IMR-90 (cell line): ENCODE data around the gene EVI5. TPM values are rescaled to one million over a fixed set of nuclear protein-coding genes. Genes with fewer than 3 reads are reported as not detected.

Experiments
- ATAC-seq: fragments of 200-7000 bp; cut with Tn5 transposase; 2 replicates; pipeline ENCODE4 v1.9.1; 2020; ENCODE audit warnings: low read depth, mild to moderate bottlenecking, moderate library complexity
- BruUV-seq: library from RNA; stranded (reverse); fragments of 400-500 nt; replicated peaks from 2 replicates; lab custom pipeline; 2021; lab: Mats Ljungman, UMichigan
- CTCF ChIA-PET: fragments of 300-600 bp; formaldehyde crosslinking; extraction: SDS; loops from one replicate; lab custom pipeline; 2021; ENCODE audit warnings: antibody characterized with exemption; lab: Yijun Ruan, JAX
- POLR2A ChIA-PET: fragments of 300-600 bp; sonication (Branson Sonifier 250); formaldehyde crosslinking; loops from one replicate; lab custom pipeline; 2022; ENCODE audit warnings: antibody characterized with exemption; ENCODE audit not compliant: unreplicated experiment; lab: Charles Lee
- DNase-seq: peaks from one replicate; pipeline ENCODE4 v3.0.0; 2013
- H2AFZ ChIP-seq: replicated peaks from 2 replicates; pipeline ENCODE3; 2013; ENCODE audit warnings: low read length, mild to moderate bottlenecking; ENCODE audit not compliant: poor library complexity
- H2AK5ac ChIP-seq: 2 replicates; pipeline ENCODE4 v1.6.1; 2013; ENCODE audit warnings: low read depth, low read length, inconsistent platforms
- H2AK9ac ChIP-seq: replicated peaks from 2 replicates; pipeline ENCODE3; 2013; ENCODE audit warnings: mild to moderate bottlenecking, low read depth, low read length, moderate library complexity; ENCODE audit not compliant: poor library complexity
- H2BK120ac ChIP-seq: 2 replicates; pipeline ENCODE4 v1.6.1; 2013; ENCODE audit warnings: low read depth, low read length, inconsistent platforms
- H2BK15ac ChIP-seq: 3 replicates; pipeline ENCODE4 v1.6.1; 2013; ENCODE audit warnings: low read depth, low read length, inconsistent platforms
- H2BK20ac ChIP-seq: 2 replicates; pipeline ENCODE4 v1.6.1; 2013; ENCODE audit warnings: low read depth, mild to moderate bottlenecking, inconsistent platforms, low read length, moderate library complexity
- H2BK5ac ChIP-seq: 2 replicates; pipeline ENCODE4 v1.6.1; 2013; ENCODE audit warnings: mild to moderate bottlenecking, low read depth, low read length, inconsistent platforms; ENCODE audit not compliant: poor library complexity, severe bottlenecking
- H3K14ac ChIP-seq: replicated peaks from 2 replicates; pipeline ENCODE4 v1.6.1; 2013; ENCODE audit warnings: low read depth, low read length, inconsistent platforms
- H3K18ac ChIP-seq: 2 replicates; pipeline ENCODE4 v1.6.1; 2013; ENCODE audit warnings: low read depth, low read length, control low read depth
- H3K23ac ChIP-seq: 2 replicates; pipeline ENCODE4 v1.6.1; 2013; ENCODE audit warnings: low read depth, low read length, inconsistent platforms
- H3K27ac ChIP-seq: 2 replicates; pipeline ENCODE4 v1.5.1; 2013; ENCODE audit warnings: mild to moderate bottlenecking, control low read depth, low read length; ENCODE audit not compliant: insufficient read depth
- H3K27me3 ChIP-seq: 2 replicates; pipeline ENCODE4 v1.6.1; 2013; ENCODE audit warnings: low read length; ENCODE audit not compliant: control insufficient read depth, insufficient read depth
- H3K36me3 ChIP-seq: 2 replicates; pipeline ENCODE4 v1.6.1; 2013; ENCODE audit warnings: low read length, mixed read lengths; ENCODE audit not compliant: control insufficient read depth, insufficient read depth
- H3K4ac ChIP-seq: 2 replicates; pipeline ENCODE4 v1.6.1; 2013; ENCODE audit warnings: low read depth, low read length, inconsistent platforms
- H3K4me1 ChIP-seq: 2 replicates; pipeline ENCODE4 v1.6.1; 2013; ENCODE audit warnings: low read length, mixed read lengths; ENCODE audit not compliant: control insufficient read depth, insufficient read depth
- H3K4me2 ChIP-seq: 2 replicates; pipeline ENCODE4 v1.6.1; 2013; ENCODE audit warnings: low read depth, mild to moderate bottlenecking, control low read depth, low read length, moderate library complexity
- H3K4me3 ChIP-seq: 2 replicates; pipeline ENCODE4 v1.5.1; 2013; ENCODE audit warnings: low read depth, mild to moderate bottlenecking, control low read depth, low read length, moderate library complexity; ENCODE audit not compliant: insufficient read depth
- H3K56ac ChIP-seq: 2 replicates; pipeline ENCODE4 v1.6.1; 2013; ENCODE audit warnings: low read length, inconsistent platforms; ENCODE audit not compliant: insufficient read depth; ENCODE audit errors: extremely low read depth
- H3K79me1 ChIP-seq, 2 experiments: 2 replicates each; pipeline ENCODE4 v1.6.1; 2013; ENCODE audit warnings: low read length in 2 of 2, inconsistent platforms in 1 of 2, low read depth in 1 of 2
- H3K9ac ChIP-seq: 2 replicates; pipeline ENCODE4 v1.6.1; 2013; ENCODE audit warnings: low read depth, low read length, control low read depth
- H3K9me1 ChIP-seq: 2 replicates; pipeline ENCODE4 v1.6.1; 2013; ENCODE audit warnings: low read length, inconsistent platforms; ENCODE audit not compliant: insufficient read depth
- H3K9me3 ChIP-seq: 2 replicates; pipeline ENCODE4 v1.6.1; 2013; ENCODE audit warnings: low read length; ENCODE audit not compliant: control insufficient read depth, insufficient read depth
- H4K20me1 ChIP-seq: 2 replicates; pipeline ENCODE4 v1.6.1; 2013; ENCODE audit warnings: low read length, inconsistent platforms; ENCODE audit not compliant: insufficient read depth
- H4K5ac ChIP-seq: 2 replicates; pipeline ENCODE4 v1.6.1; 2013; ENCODE audit warnings: mild to moderate bottlenecking, low read depth, low read length, control low read depth
- H4K8ac ChIP-seq, 2 experiments: 2 replicates each; pipeline ENCODE4 v1.6.1; 2013; ENCODE audit warnings: low read depth in 2 of 2, low read length in 2 of 2, control low read depth in 1 of 2, inconsistent platforms in 1 of 2
- H4K91ac ChIP-seq: 2 replicates; pipeline ENCODE4 v1.6.1; 2013; ENCODE audit warnings: low read depth, low read length, inconsistent platforms; ENCODE audit not compliant: insufficient read depth
- FOS ChIP-seq: fragments of 150-350 bp; IDR thresholded peaks from 2 replicates; pipeline ENCODE4 v1.6.1; 2016; ENCODE audit warnings: low read depth, low read length
- MAZ ChIP-seq: IDR thresholded peaks from 2 replicates; pipeline ENCODE4 v1.6.1; 2012; ENCODE audit warnings: low read depth, mild to moderate bottlenecking, low read length, improper control_type of control experiment, moderate library complexity, borderline replicate concordance
- WGBS, 2 experiments: methylation state at CpG; one replicate each; pipeline versions ENCODE4 v1.1.5 to v1.1.7; 2013; ENCODE audit warnings: missing lambda C conversion rate in 2 of 2; ENCODE audit not compliant: insufficient read length in 1 of 2; ENCODE audit errors: extremely low coverage in 2 of 2; 5-methylcytosine and 5-hydroxymethylcytosine counted together
- dilution Hi-C: fragments of 300-500 bp; cut with HindIII; formaldehyde crosslinking; loops from one replicate; pipeline ENCODE4 v1.14.3; 2018; ENCODE audit warnings: low sequenced_read_pairs; ENCODE audit not compliant: unreplicated experiment
- in situ Hi-C: fragments of 300-500 bp; cut with MboI; formaldehyde crosslinking; loops from 3 replicates; pipeline ENCODE4 v1.14.3; 2019; ENCODE audit warnings: low sequenced_read_pairs, inconsistent platforms, mixed read lengths
- intact Hi-C: fragments of 100-400 bp; cut with micrococcal nuclease; formaldehyde crosslinking; loops from 2 replicates; pipeline ENCODE4 v1.10.0; 2022
- polyA plus RNA-seq, 3 experiments: library from polyadenylated mRNA; depleted of rRNA; stranded (reverse); fragments of >200 nt; gene quantifications; 2 replicates each; pipeline ENCODE4 v1.2.3, GENCODE V29; 2012; ENCODE audit warnings: low replicate concordance in 1 of 3
- total RNA-seq: library from RNA; depleted of rRNA; stranded (reverse); fragments of >200 nt; gene quantifications from 2 replicates; pipeline ENCODE4 v1.2.3, GENCODE V29; 2012

EVI5 gene
- total and polyA plus RNA-seq, 2 of the 4 experiments (the other 2 are of a cell fraction) = 13.9 to 26.9 TPM

DNA sequence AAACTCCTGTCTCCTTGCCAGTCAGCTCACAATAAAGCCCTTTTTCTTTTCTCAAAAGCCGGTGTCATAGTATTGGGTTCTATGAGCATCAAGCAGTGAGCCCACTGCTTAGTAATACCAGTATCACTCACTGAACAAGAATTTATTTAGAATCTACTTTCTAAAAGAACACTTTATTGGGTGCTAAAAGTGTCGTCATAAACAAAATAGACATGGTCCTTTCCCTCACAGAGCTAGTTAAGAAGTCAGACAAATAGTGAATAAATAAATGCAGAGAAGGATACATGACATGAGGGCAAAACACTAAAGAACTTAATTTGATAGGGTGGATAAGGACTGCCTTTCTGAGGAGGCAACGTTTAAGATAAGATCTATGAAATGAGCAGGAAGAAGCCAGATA lies 32.2 kb downstream of the EVI5 start:
- peaks cover 34% of the 10 kb centered on the region for H4K20me1 ChIP-seq
- peaks cover 21 to 56% of the 10 kb centered on the region in 2 experiments for H3K79me1 ChIP-seq
- H4K8ac ChIP-seq = 0 out of 4 replicates have a peak overlapping the region, but pooled peaks have one; percentile 50 to 67
- no peak overlapping the region for H4K5ac ChIP-seq
- H3K23ac ChIP-seq = peak overlapping the region; percentile 86; the same call in 1 of the 2 replicates
- peaks cover 14% of the 10 kb centered on the region for H3K4me1 ChIP-seq
- peak overlapping the region; percentile 98 for H2BK5ac ChIP-seq
- H3K9me3 ChIP-seq = peaks cover 3% of the 10 kb centered on the region
- peak overlapping the region; percentile 84 for H3K14ac ChIP-seq
- H3K36me3 ChIP-seq = no peaks in the 10 kb centered on the region
- peaks cover 24% of the 10 kb centered on the region for H3K9me1 ChIP-seq
- in situ Hi-C loops = no loop called here
- peak overlapping the region; percentile 99 for H3K18ac ChIP-seq
- TF ChIP-seq MAZ = no peak
- peak; percentile 2; the same call in 1 of the 2 replicates for TF ChIP-seq FOS
- CTCF ChIA-PET = interaction anchor here (1.8 kb wide), 1 partner anchor 17 kb away, joined by 5 read pairs; no protein-coding TSS in a partner anchor
- H2BK15ac ChIP-seq = peak overlapping the region; percentile 98; the same call in 1 of the 3 replicates
- ATAC-seq (peak; percentile 35), DNase-seq (peak; percentile 75)
- no peak overlapping the region for H3K4me3 ChIP-seq
- no TSS peak for BruUV-seq
- intact Hi-C loops = no loop called here
- H2BK20ac ChIP-seq = peak overlapping the region; percentile 80; the same call in 1 of the 2 replicates
- H3K9ac ChIP-seq = no peak overlapping the region
- no peak overlapping the region for H2AK5ac ChIP-seq
- peak overlapping the region; percentile 44; the same call in 1 of the 2 replicates for H3K4me2 ChIP-seq
- peak overlapping the region; percentile 98; the same call in 1 of the 2 replicates for H3K27ac ChIP-seq
- H2BK120ac ChIP-seq = peak overlapping the region; percentile 82; the same call in 1 of the 2 replicates
- no peak overlapping the region for H2AK9ac ChIP-seq
- H3K27me3 ChIP-seq = no peaks in the 10 kb centered on the region
- H2AFZ ChIP-seq = no peak overlapping the region
- peak overlapping the region; percentile 90; the same call in 1 of the 2 replicates for H3K4ac ChIP-seq
- no peak overlapping the region for H3K56ac ChIP-seq
- dilution Hi-C loops = no loop called here
- no peak overlapping the region for H4K91ac ChIP-seq
- POLR2A ChIA-PET = no interaction called here
- WGBS, 2 experiments = no CpG with 5 or more reads among the region's 3 CpGs
